Non-pigmented ciliary epithelial cell (primary cell): Measurements from ENCODE around the gene PCED1A.
"Not testable (repeated sequence)": the region's sequence is repeated elsewhere in the genome, so short reads cannot be mapped to it uniquely, and the experiment has no call there.

ENCODE experiments used
- DNase-seq: peaks from one replicate; pipeline ENCODE4 v3.0.0-alpha.2; 2010; ENCODE audit warnings: low read depth

Gene PCED1A

GRCh38 chr20:2829376-2829775 is 11.1 kb downstream of the PCED1A start:
- no peak for DNase-seq

- DNase-seq = no peak
Measured at GRCh38 chr20:2826655-2827054, 13.8 kb downstream of the PCED1A start.

- no peak for DNase-seq
Measured at GRCh38 chr20:2825761-2826160, 14.7 kb downstream of the PCED1A start.

- no peak for DNase-seq
Measured at GRCh38 chr20:2822073-2822472, 18.4 kb downstream of the PCED1A start.

- no peak for DNase-seq
Measured at GRCh38 chr20:2820896-2821869, 19.3 kb downstream of the PCED1A start.

GRCh38 chr20:2820084-2820895 is 20.2 kb downstream of the PCED1A start:
- no peak for DNase-seq

- DNase-seq = no peak
Measured at GRCh38 chr20:2817891-2818595, 22.4 kb downstream of the PCED1A start.

- no peak for DNase-seq
Measured at GRCh38 chr20:2817341-2817726, 23.1 kb downstream of the PCED1A start.

GRCh38 chr20:2816583-2817340 is 23.7 kb downstream of the PCED1A start:
- no peak for DNase-seq

- no peak for DNase-seq
Measured at GRCh38 chr20:2816030-2816582, 24.3 kb downstream of the PCED1A start, which contains the start of gene TMEM239. TMEM239 (plus strand) TSS chr20:2816364; CDS start chr20:2816555, 191 bp downstream.

GRCh38 chr20:2815242-2815900 is 25.1 kb downstream of the PCED1A start:
- DNase-seq = no peak

- DNase-seq = peak; percentile 92
Measured at GRCh38 chr20:2814587-2815051, 25.8 kb downstream of the PCED1A start, which contains the start of gene C20orf141. C20orf141 (plus strand) TSS chr20:2814987; CDS start chr20:2815185, 198 bp downstream.

- DNase-seq = no peak
Measured at GRCh38 chr20:2814076-2814475, 26.4 kb downstream of the PCED1A start.

- DNase-seq = no peak
Measured at GRCh38 chr20:2812189-2812588, 28.3 kb downstream of the PCED1A start.

GRCh38 chr20:2809690-2810089 is 30.8 kb downstream of the PCED1A start:
- DNase-seq = no peak

- DNase-seq = not testable (repeated sequence)
Measured at GRCh38 chr20:2807929-2808328, 32.5 kb downstream of the PCED1A start.

- no peak for DNase-seq
Measured at GRCh38 chr20:2807019-2807418, 33.4 kb downstream of the PCED1A start.

- no peak for DNase-seq
Measured at GRCh38 chr20:2806351-2806701, 34.1 kb downstream of the PCED1A start.

GRCh38 chr20:2805689-2806350 is 34.6 kb downstream of the PCED1A start:
- no peak for DNase-seq
